Mesenchymal stem cell (in vitro differentiated cells and primary cell): ENCODE measurements around the gene SP4. TPM values are rescaled to one million over a fixed set of nuclear protein-coding genes. Genes with fewer than 3 reads are reported as not detected.
A peak's percentile ranks its signal among the peaks of the same experiment; 100 is the strongest.

ENCODE experiments used
- DNase-seq: peaks from one replicate; pipeline ENCODE4 v3.0.0-alpha.2; 2013
- H2AFZ ChIP-seq: one replicate; pipeline ENCODE4 v1.6.1; 2013; ENCODE audit warnings: low read depth, mild to moderate bottlenecking, control low read depth, inconsistent platforms, low read length, moderate library complexity
- H2AK5ac ChIP-seq: 2 replicates; pipeline ENCODE4 v1.6.1; 2013; ENCODE audit warnings: low read length, moderate library complexity, mild to moderate bottlenecking, inconsistent platforms; ENCODE audit not compliant: severe bottlenecking
- H2BK120ac ChIP-seq: one replicate; pipeline ENCODE4 v1.6.1; 2013; ENCODE audit warnings: low read depth, mild to moderate bottlenecking, inconsistent platforms, low read length, moderate library complexity
- H2BK12ac ChIP-seq, 2 experiments: one replicate each; pipeline ENCODE4 v1.6.1; 2013; ENCODE audit warnings: inconsistent platforms in 2 of 2, low read length in 2 of 2, mild to moderate bottlenecking in 2 of 2, moderate library complexity in 2 of 2, control low read depth in 1 of 2
- H2BK15ac ChIP-seq: one replicate; pipeline ENCODE4 v1.6.1; 2013; ENCODE audit warnings: mild to moderate bottlenecking, low read depth, inconsistent platforms; ENCODE audit not compliant: poor library complexity, severe bottlenecking
- H2BK5ac ChIP-seq: 2 replicates; pipeline ENCODE4 v1.6.1; 2013; ENCODE audit warnings: low read depth, mild to moderate bottlenecking, low read length, control low read depth, inconsistent platforms; ENCODE audit not compliant: poor library complexity, severe bottlenecking
- H3K14ac ChIP-seq, 2 experiments: one replicate each; pipeline ENCODE4 v1.6.1; 2013; ENCODE audit warnings: inconsistent platforms in 2 of 2, low read length in 2 of 2, control low read depth in 1 of 2, mild to moderate bottlenecking in 1 of 2, moderate library complexity in 1 of 2
- H3K18ac ChIP-seq, 2 experiments: one replicate each; pipeline ENCODE4 v1.6.1; 2013; ENCODE audit warnings: inconsistent platforms in 2 of 2, low read length in 2 of 2, control low read depth in 1 of 2, low read depth in 1 of 2, mild to moderate bottlenecking in 1 of 2
- H3K23ac ChIP-seq, 2 experiments: one replicate each; pipeline ENCODE4 v1.6.1; 2013; ENCODE audit warnings: inconsistent platforms in 2 of 2, low read length in 2 of 2, mild to moderate bottlenecking in 2 of 2, moderate library complexity in 2 of 2, control low read depth in 1 of 2
- H3K27ac ChIP-seq: 2 replicates; pipeline ENCODE4 v1.5.1; 2013; ENCODE audit warnings: mild to moderate bottlenecking, moderate library complexity, low read length, control low read depth, inconsistent platforms; ENCODE audit not compliant: poor library complexity, severe bottlenecking
- H3K27me3 ChIP-seq, 2 experiments: 2 replicates each; pipeline versions ENCODE4 v1.6.1 to v1.7.0; 2013; ENCODE audit warnings: low read length in 2 of 2, mild to moderate bottlenecking in 2 of 2, moderate library complexity in 2 of 2, control low read depth in 1 of 2, inconsistent platforms in 1 of 2; ENCODE audit not compliant: control insufficient read depth in 1 of 2, insufficient read depth in 1 of 2
- H3K36me3 ChIP-seq, 2 experiments: 2 replicates each; pipeline versions ENCODE4 v1.6.1 to v1.7.0; 2013; ENCODE audit warnings: low read length in 2 of 2, control low read depth in 1 of 2, inconsistent platforms in 1 of 2, low read depth in 1 of 2, mild to moderate bottlenecking in 1 of 2; ENCODE audit not compliant: insufficient read depth in 2 of 2, control insufficient read depth in 1 of 2
- H3K4ac ChIP-seq, 2 experiments: one replicate each; pipeline ENCODE4 v1.6.1; 2013; ENCODE audit warnings: inconsistent platforms in 2 of 2, low read length in 2 of 2, mild to moderate bottlenecking in 2 of 2, moderate library complexity in 2 of 2, control low read depth in 1 of 2, low read depth in 1 of 2
- H3K4me1 ChIP-seq: 2 replicates; pipeline ENCODE4 v1.6.1; 2013; ENCODE audit warnings: low read depth, low read length, control low read depth; ENCODE audit not compliant: control insufficient read depth, insufficient read depth
- H3K4me2 ChIP-seq: 2 replicates; pipeline ENCODE4 v1.6.1; 2013; ENCODE audit warnings: low read length, mild to moderate bottlenecking, inconsistent platforms; ENCODE audit not compliant: poor library complexity, severe bottlenecking
- H3K4me3 ChIP-seq, 2 experiments: 2 replicates each; pipeline versions ENCODE4 v1.5.1 to v1.7.0; 2013; ENCODE audit warnings: low read length in 2 of 2, mild to moderate bottlenecking in 2 of 2, control low read depth in 1 of 2, low read depth in 1 of 2; ENCODE audit not compliant: insufficient read depth in 1 of 2
- H3K79me1 ChIP-seq: replicated peaks from 2 replicates; pipeline ENCODE4 v1.6.1; 2013; ENCODE audit warnings: mild to moderate bottlenecking, control low read depth, low read length, inconsistent platforms; ENCODE audit not compliant: poor library complexity, severe bottlenecking
- H3K9ac ChIP-seq: 2 replicates; pipeline ENCODE4 v1.7.0; 2013; ENCODE audit warnings: mild to moderate bottlenecking, low read length, moderate library complexity
- H3K9me3 ChIP-seq: 2 replicates; pipeline ENCODE4 v1.7.0; 2013; ENCODE audit warnings: mild to moderate bottlenecking, low read length; ENCODE audit not compliant: control insufficient read depth
- H4K8ac ChIP-seq: one replicate; pipeline ENCODE4 v1.6.1; 2013; ENCODE audit warnings: inconsistent platforms, mild to moderate bottlenecking, low read length, moderate library complexity
- H4K91ac ChIP-seq: one replicate; pipeline ENCODE4 v1.6.1; 2013; ENCODE audit warnings: mild to moderate bottlenecking, low read length, inconsistent platforms
- WGBS: methylation state at CpG from one replicate; pipeline ENCODE4 v1.1.7; 2013; ENCODE audit warnings: mixed read lengths; 5-methylcytosine and 5-hydroxymethylcytosine counted together
- polyA plus RNA-seq, 2 experiments: library from polyadenylated mRNA; stranded (reverse); fragments of 200-250 nt; gene quantifications; one replicate each; pipeline ENCODE4 v1.2.3, GENCODE V29; 2013

Gene SP4
- 2.0 TPM for polyA plus RNA-seq (2013, experiment 1 of 2)
- 1.7 TPM for polyA plus RNA-seq (2013, experiment 2 of 2)

DNA sequence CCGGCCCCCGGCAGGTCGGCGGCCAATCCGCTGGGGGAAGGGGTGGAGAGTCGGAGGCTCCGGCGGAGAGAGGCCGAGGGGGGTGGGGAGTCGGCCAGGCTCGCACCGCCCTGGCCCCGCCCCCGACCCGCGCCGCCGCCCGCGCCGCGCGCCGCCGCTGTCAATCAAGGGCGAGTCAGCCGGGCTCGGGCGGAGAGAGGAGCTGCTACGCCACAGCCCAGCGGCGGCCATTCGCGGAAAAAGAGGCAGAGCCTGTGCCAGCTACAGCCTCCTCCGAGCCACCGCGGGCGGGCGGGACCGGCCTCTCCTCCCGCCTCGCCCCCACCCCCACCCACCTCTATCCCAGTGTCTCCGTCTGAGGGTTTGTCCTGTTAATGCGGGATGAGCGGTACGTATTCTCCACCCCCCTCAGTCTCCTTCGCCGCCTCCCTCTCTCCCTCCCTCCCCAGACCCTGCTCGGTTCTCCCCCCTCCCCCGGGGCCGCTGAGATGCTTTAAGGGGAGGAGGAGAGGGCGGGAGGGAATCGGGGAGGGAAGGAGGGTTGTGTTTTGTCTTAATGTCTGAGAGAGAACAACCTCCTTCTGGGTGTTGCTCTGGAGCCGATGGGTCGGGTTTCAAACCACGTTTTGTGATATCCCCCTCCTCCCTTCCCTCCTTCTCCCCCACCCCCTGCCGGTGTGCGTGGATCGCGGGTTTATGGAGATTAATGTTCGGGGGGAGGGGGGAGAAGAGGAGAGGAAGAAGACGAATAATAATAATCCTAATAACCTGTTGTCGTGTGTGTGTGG, at the start of gene SP4:
Gene SP4, plus strand, starts transcription at position 213 of the 788 bp plus-strand sequence. Its CDS starts 169 bp downstream, at position 382.
- H2BK12ac ChIP-seq = peak within 1 kb of the TSS in 1 of 2 experiments; percentile 63
- H3K27me3 ChIP-seq = no peaks in the 10 kb centered on the region
- 2% methylated on average over 8 of the region's 63 CpGs for WGBS
- H3K23ac ChIP-seq = no peak within 1 kb of the TSS
- peaks cover 10% of the 10 kb centered on the region for H3K79me1 ChIP-seq
- no peak within 1 kb of the TSS for H2AK5ac ChIP-seq
- peak within 1 kb of the TSS; percentile 77 for H2BK120ac ChIP-seq
- H4K91ac ChIP-seq = peak within 1 kb of the TSS; percentile 41
- peak within 1 kb of the TSS; percentile 90 for H3K27ac ChIP-seq
- peak; percentile 97 for DNase-seq
- peak within 1 kb of the TSS; percentile 51 for H4K8ac ChIP-seq
- no peak within 1 kb of the TSS for H3K14ac ChIP-seq
- H3K18ac ChIP-seq = peak within 1 kb of the TSS; percentile 39 to 52
- peak within 1 kb of the TSS; percentile 10 to 73 for H3K4ac ChIP-seq
- peak within 1 kb of the TSS; percentile 93 for H2AFZ ChIP-seq
- H3K9ac ChIP-seq = peak within 1 kb of the TSS; percentile 90
- peak within 1 kb of the TSS; percentile 82 for H2BK5ac ChIP-seq
- no peaks in the 10 kb centered on the region for H3K36me3 ChIP-seq
- H2BK15ac ChIP-seq = peak within 1 kb of the TSS; percentile 38
- no peaks in the 10 kb centered on the region for H3K9me3 ChIP-seq
- peaks cover 5% of the 10 kb centered on the region for H3K4me1 ChIP-seq
- peak within 1 kb of the TSS; percentile 85 to 94 for H3K4me3 ChIP-seq
- peak within 1 kb of the TSS; percentile 97 for H3K4me2 ChIP-seq

DNA sequence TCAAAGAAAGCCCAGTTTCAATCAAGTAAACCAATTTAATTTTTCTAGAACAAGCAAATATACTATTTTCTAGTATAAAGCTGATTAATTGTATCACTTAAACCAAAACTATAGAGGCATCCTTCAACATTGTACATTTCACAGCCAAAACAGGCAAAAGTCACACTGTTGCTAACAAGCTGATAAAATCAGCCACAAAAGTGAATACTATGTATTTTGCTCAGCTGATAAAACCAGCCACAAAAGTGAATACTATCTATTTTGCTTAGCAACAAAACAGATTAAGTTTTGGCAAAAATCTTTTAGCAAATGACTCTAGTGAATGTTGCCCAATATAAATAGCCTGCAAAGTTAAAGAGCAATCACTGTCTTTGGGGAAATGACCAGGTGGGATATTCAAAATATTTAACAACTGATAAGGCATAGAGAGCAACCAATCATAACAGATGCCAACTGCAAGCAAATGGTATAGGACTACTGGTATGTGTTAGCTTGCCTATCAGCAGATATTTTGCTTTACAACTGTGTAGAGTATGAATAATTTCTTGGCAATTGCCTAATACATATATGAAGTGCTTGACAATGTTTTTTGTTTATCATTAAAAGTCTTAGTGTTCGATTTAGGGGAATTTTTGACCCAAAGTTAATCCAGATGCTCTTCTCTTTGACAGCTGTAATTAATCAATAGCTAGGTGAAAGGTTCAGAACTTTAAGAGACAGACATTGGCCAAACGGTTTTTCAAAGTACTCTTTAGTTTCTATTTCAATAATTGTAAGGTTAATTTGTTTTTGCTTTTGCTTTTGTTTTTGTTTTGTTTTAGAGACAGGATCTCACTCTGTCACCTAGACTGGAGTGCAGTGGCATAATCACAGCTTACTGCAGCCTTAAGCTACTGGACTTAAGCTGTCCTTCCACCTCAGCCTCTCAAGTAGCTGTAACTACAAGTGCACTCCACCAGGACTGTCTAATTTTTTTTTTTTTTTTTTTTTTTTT, 44.4 kb upstream of the SP4 start:
- Histone ChIP-seq H2BK5ac (no peak overlapping the region), H2AFZ (no peak overlapping the region), H2BK15ac (no peak overlapping the region), H3K4me2 (no peak overlapping the region), H4K8ac (no peak overlapping the region), H3K14ac (no peak overlapping the region), H4K91ac (no peak overlapping the region), H3K4ac (no peak overlapping the region), H3K27me3 (no peaks in the 10 kb centered on the region), H2BK120ac (no peak overlapping the region), H3K18ac (no peak overlapping the region), H3K27ac (no peak overlapping the region), H3K23ac (no peak overlapping the region), H3K36me3 (no peaks in the 10 kb centered on the region), H3K9ac (no peak overlapping the region), H3K4me1 (no peaks in the 10 kb centered on the region), H3K79me1 (no peaks in the 10 kb centered on the region), H2BK12ac (no peak overlapping the region), H3K4me3 (no peak overlapping the region), H2AK5ac (no peak overlapping the region), H3K9me3 (peaks cover 7% of the 10 kb centered on the region)
- 78% methylated on average over 1 of the region's 2 CpGs for WGBS
- no peak for DNase-seq

DNA sequence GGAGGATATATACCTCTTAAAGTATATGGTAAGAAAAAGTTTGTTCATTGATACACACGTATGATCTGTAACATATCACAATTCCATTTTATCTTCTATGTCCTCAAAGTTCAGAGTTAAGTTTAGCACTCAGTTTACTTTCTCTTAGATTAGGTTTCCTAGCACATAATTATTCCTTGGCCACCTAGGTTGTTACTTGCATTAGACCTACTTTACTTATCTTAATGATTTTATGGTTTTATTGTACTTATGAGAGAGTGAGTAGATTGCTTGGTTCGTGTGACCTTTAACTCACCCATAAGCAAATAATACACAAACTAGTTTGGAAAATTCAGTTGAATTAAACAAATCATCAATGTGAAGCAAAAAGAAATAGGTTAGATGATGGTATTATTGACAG, 33.9 kb upstream of the SP4 start:
- Histone ChIP-seq H3K4me2 (no peak overlapping the region), H3K36me3 (no peaks in the 10 kb centered on the region), H3K27ac (no peak overlapping the region), H3K14ac (no peak overlapping the region), H3K79me1 (no peaks in the 10 kb centered on the region), H2BK5ac (no peak overlapping the region), H3K18ac (no peak overlapping the region), H3K9ac (no peak overlapping the region), H4K91ac (no peak overlapping the region), H3K4ac (no peak overlapping the region), H3K4me3 (no peak overlapping the region), H3K23ac (no peak overlapping the region), H2AFZ (no peak overlapping the region), H2BK120ac (no peak overlapping the region), H3K27me3 (no peaks in the 10 kb centered on the region), H2AK5ac (no peak overlapping the region), H4K8ac (no peak overlapping the region), H3K9me3 (no peaks in the 10 kb centered on the region), H3K4me1 (no peaks in the 10 kb centered on the region), H2BK12ac (no peak overlapping the region), H2BK15ac (no peak overlapping the region)
- DNase-seq = no peak
- no CpG with 5 or more reads among the region's 2 CpGs for WGBS

- Histone ChIP-seq H3K27ac (no peak overlapping the region), H3K79me1 (no peaks in the 10 kb centered on the region), H2BK120ac (no peak overlapping the region), H3K4me3 (no peak overlapping the region), H3K4me2 (no peak overlapping the region), H3K36me3 (no peaks in the 10 kb centered on the region), H4K8ac (no peak overlapping the region), H2BK15ac (no peak overlapping the region), H3K9me3 (no peaks in the 10 kb centered on the region), H2BK5ac (no peak overlapping the region), H3K4me1 (no peaks in the 10 kb centered on the region), H4K91ac (no peak overlapping the region), H3K23ac (no peak overlapping the region), H2BK12ac (no peak overlapping the region), H2AK5ac (no peak overlapping the region), H3K27me3 (no peaks in the 10 kb centered on the region), H3K9ac (no peak overlapping the region), H3K18ac (no peak overlapping the region), H3K14ac (no peak overlapping the region), H2AFZ (no peak overlapping the region), H3K4ac (no peak overlapping the region)
- no peak for DNase-seq
- WGBS = 97% methylated on average over 4 of the region's 5 CpGs
Measured at GRCh38 chr7:21401944-21402343, 25.9 kb upstream of the SP4 start.
